Spleen (tissue), 11 donors: ENCODE results near the gene KISS1R. TPM values are rescaled to one million over a fixed set of nuclear protein-coding genes. Genes with fewer than 3 reads are reported as not detected.

Source experiments
- DNase-seq: peaks from one replicate; pipeline ENCODE4 v3.0.0-alpha.2; 2020
- H3K27ac ChIP-seq, 8 donors: fragments of 200-600 bp; sonication (generic) in 7 of 8; 1 replicate in 4 of 8; 2 replicates in 4 of 8; pipeline versions ENCODE4 v1.5.0 to v1.8.0; 2016 to 2021; ENCODE audit warnings: inconsistent platforms in 4 of 8, mild to moderate bottlenecking in 4 of 8, moderate library complexity in 1 of 8
- H3K27me3 ChIP-seq, 7 donors: fragments of 200-600 bp; sonication (generic) in 6 of 7; replicated peaks in 1 of 7; 1 replicate in 4 of 7; 2 replicates in 3 of 7; pipeline versions ENCODE4 v1.5.0 to v1.8.0; 2016 to 2021; ENCODE audit warnings: inconsistent platforms in 3 of 7, mild to moderate bottlenecking in 1 of 7
- H3K36me3 ChIP-seq, 6 donors: fragments of 200-600 bp; sonication (generic) in 5 of 6; 1 replicate in 4 of 6; 2 replicates in 2 of 6; pipeline versions ENCODE4 v1.5.0 to v1.8.0; 2016 to 2021; ENCODE audit warnings: inconsistent platforms in 2 of 6
- H3K4me1 ChIP-seq, 6 donors: fragments of 200-600 bp; sonication (generic) in 5 of 6; 1 replicate in 3 of 6; 2 replicates in 3 of 6; pipeline versions ENCODE4 v1.5.0 to v1.8.0; 2016 to 2021; ENCODE audit warnings: inconsistent platforms in 3 of 6
- H3K4me3 ChIP-seq, 8 donors: fragments of 200-600 bp; sonication (generic) in 7 of 8; 1 replicate in 4 of 8; 2 replicates in 4 of 8; pipeline versions ENCODE4 v1.5.0 to v1.8.0; 2016 to 2021; ENCODE audit warnings: inconsistent platforms in 4 of 8, mild to moderate bottlenecking in 4 of 8, moderate library complexity in 2 of 8
- H3K9me3 ChIP-seq, 8 donors: fragments of 200-600 bp; sonication (generic) in 7 of 8; 1 replicate in 4 of 8; 2 replicates in 4 of 8; pipeline versions ENCODE4 v1.5.0 to v1.8.0; 2016 to 2021; ENCODE audit warnings: inconsistent platforms in 4 of 8
- POLR2A ChIP-seq, 3 donors: fragments of 450-650 bp; IDR thresholded peaks; one replicate each; pipeline ENCODE4 v1.5.1; 2017; ENCODE audit warnings: antibody characterized with exemption in 3 of 3, mild to moderate bottlenecking in 1 of 3
- POLR2AphosphoS5 ChIP-seq, 3 donors: sonication (generic); formaldehyde crosslinking; IDR thresholded peaks; one replicate each; pipeline ENCODE4 v1.5.1; 2017; ENCODE audit warnings: antibody characterized with exemption in 3 of 3
- WGBS, 5 donors: extraction: QIAGEN DNeasy Blood & Tissue Kit in 3 of 5; methylation state at CpG; one replicate each; pipeline versions ENCODE4 v1.1.5 to v1.1.7; 2013 to 2018; 5-methylcytosine and 5-hydroxymethylcytosine counted together
- intact Hi-C: fragments of 100-400 bp; cut with DNase I; formaldehyde crosslinking; loops from one replicate; pipeline ENCODE4 v1.15.0; 2023; ENCODE audit warnings: low total_unique reads
- polyA plus RNA-seq, 3 donors: library from polyadenylated mRNA; stranded (reverse); fragments of 200-250 nt; gene quantifications; one replicate each; pipeline ENCODE4 v1.2.1, GENCODE V29; 2013
- total RNA-seq, 7 donors: library from RNA; depleted of rRNA in 3 of 7; stranded (reverse); fragments of >200 nt in 3 of 7; fragmentation: NEBNext Ultra II Directional in 4 of 7; extraction: Animal tissue kit (Norgen Biotek cat#: 25700) in 4 of 7; gene quantifications; one replicate each; pipeline versions ENCODE4 v1.1.0 to v1.2.1, GENCODE V29; 2016 to 2021
- TF ChIP-seq, protein P1 (sequence below), 11 experiments: fragments of 200-600 bp in 7 of 11; fragments of 450-650 bp in 4 of 11; sonication (generic) in 4 of 11; IDR thresholded peaks in 8 of 11; conservative IDR thresholded peaks in 3 of 11; 1 replicate in 7 of 11; 2 replicates in 4 of 11; pipeline versions ENCODE4 v1.4.0 to v1.8.0; 2016 to 2021; ENCODE audit warnings: antibody characterized with exemption in 11 of 11, inconsistent platforms in 4 of 11, mild to moderate bottlenecking in 1 of 11
- donor health status: healthy with polysubstance abuse.
- donor health status: DM: no; HTN: no; CAD: no; lungs with moderate emphysema.
- donor health status: DM: no; HTN: no; CAD: no.
- donor health status: Bipolar disorder and iron deficiency.
- donor health status: healthy.
- donor health status: DM: no; HTN: no; CAD: no.
- donor health status: DM: yes; HTN: yes; CAD: no.

KISS1R gene
- total and polyA plus RNA-seq, 10 donors, result 0.22 to 0.50 (median 0.35) TPM; not detected in 2

DNA sequence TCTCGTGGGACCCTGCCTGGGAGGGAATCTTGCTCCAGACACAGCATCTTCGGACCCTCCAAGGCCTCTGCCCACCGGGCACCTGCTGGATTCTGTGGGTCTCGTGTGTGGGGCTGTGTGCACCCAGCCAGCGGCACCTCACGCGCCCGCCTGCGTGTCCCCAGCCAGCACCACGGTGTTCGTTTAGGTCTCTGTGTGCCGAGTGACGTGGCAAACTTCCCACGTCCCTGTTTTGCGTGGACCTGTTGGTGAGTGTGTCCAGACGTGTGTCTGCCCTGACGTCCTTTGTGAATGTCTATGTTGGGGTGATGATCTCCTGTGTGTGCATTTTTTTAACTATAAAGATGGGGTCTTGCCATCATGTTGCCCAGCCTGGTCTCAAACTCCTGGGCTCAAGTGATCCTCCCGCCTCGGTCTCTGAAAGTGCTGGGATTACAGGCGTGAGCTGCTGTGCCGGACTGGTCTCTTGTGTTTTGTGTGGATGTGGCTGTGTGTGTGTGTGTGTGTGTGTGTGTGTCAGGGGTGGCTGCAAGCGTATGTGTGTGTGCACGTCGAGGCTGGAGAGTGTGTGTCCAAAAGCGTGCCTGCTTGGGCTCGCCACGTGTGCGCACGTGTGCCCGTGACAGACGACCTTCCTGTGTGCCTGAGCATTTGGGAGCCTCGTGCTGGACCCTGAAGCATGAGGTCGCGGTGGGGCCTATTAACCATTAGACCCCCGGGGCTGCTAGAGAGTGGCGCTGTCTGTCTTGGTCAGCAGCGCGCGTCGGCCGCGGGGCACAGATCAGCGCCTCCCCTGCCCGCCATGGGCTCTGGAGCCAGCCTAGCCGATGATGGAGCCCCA lies 24.4 kb downstream of the KISS1R start:
- intact Hi-C loops, result no loop called here
- H3K9me3 ChIP-seq, result peaks cover 0 to 5% (median 0%) of the 10 kb centered on the region in 8 donors
- no peak for DNase-seq
- peaks cover 0 to 59% (median 0%) of the 10 kb centered on the region in 6 donors for H3K36me3 ChIP-seq
- H3K4me1 ChIP-seq, result peaks cover 11 to 85% (median 41%) of the 10 kb centered on the region in 6 donors
- WGBS, 5 donors, result 68 to 83% (median 74%) methylated on average over 16 to 45 of the region's 45 CpGs
- TF ChIP-seq, protein P1, sequence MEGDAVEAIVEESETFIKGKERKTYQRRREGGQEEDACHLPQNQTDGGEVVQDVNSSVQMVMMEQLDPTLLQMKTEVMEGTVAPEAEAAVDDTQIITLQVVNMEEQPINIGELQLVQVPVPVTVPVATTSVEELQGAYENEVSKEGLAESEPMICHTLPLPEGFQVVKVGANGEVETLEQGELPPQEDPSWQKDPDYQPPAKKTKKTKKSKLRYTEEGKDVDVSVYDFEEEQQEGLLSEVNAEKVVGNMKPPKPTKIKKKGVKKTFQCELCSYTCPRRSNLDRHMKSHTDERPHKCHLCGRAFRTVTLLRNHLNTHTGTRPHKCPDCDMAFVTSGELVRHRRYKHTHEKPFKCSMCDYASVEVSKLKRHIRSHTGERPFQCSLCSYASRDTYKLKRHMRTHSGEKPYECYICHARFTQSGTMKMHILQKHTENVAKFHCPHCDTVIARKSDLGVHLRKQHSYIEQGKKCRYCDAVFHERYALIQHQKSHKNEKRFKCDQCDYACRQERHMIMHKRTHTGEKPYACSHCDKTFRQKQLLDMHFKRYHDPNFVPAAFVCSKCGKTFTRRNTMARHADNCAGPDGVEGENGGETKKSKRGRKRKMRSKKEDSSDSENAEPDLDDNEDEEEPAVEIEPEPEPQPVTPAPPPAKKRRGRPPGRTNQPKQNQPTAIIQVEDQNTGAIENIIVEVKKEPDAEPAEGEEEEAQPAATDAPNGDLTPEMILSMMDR (IDR thresholded peaks at IDR 0.05 in 8 of 11, conservative IDR thresholded peaks at IDR 0.05 in 3 of 11), result no peak
- TF ChIP-seq POLR2AphosphoS5 (IDR thresholded peaks at IDR 0.05), result no peak
- TF ChIP-seq POLR2A (IDR thresholded peaks at IDR 0.05), result no peak
- peak overlapping the region; percentile 22 to 71 (median 38) for H3K4me3 ChIP-seq
- no peaks in the 10 kb centered on the region for H3K27me3 ChIP-seq
- H3K27ac ChIP-seq, result peak overlapping the region in 7 of 8 donors; percentile 16 to 86 (median 78)

DNA sequence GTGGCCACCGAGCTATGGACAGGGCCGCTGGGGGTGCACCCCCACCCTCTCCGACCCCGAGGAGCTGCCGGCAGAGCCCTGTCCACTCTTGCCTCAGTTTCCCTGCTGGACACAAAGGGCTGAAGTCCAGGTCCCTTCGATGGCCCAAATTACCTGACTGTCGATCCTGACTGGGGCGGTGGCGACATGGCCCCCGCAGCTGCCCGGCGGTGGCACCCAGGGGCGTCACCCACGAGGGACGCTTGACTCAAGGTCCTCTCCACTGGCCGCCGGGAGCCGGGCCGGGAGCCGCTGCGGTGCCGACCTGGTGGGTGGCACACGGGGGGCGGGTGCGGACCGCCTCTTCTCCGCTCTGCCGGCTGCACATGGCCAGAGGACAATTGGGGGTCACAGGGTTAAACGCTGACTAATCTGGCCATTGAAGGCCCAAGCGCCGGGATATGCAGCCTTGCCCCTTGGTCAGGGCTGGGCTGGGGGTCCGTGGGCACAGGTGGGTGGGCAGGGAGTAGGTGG lies 25.1 kb downstream of the KISS1R start:
- Histone ChIP-seq H3K27me3 (no peaks in the 10 kb centered on the region), H3K4me3 (no peak overlapping the region), H3K9me3 (peaks cover 0 to 5% (median 0%) of the 10 kb centered on the region in 8 donors), H3K4me1 (peaks cover 11 to 85% (median 44%) of the 10 kb centered on the region in 6 donors), H3K27ac (no peak overlapping the region), H3K36me3 (peaks cover 0 to 54% (median 0%) of the 10 kb centered on the region in 6 donors)
- intact Hi-C loops, result no loop called here
- WGBS, 5 donors, result 69 to 91% (median 90%) methylated on average over 8 to 32 of the region's 32 CpGs
- no peak for DNase-seq
- TF ChIP-seq POLR2A (IDR thresholded peaks at IDR 0.05), result no peak
- no peak for TF ChIP-seq POLR2AphosphoS5 (IDR thresholded peaks at IDR 0.05)
- TF ChIP-seq, protein P1 (IDR thresholded peaks at IDR 0.05 in 8 of 11, conservative IDR thresholded peaks at IDR 0.05 in 3 of 11), result no peak

DNA sequence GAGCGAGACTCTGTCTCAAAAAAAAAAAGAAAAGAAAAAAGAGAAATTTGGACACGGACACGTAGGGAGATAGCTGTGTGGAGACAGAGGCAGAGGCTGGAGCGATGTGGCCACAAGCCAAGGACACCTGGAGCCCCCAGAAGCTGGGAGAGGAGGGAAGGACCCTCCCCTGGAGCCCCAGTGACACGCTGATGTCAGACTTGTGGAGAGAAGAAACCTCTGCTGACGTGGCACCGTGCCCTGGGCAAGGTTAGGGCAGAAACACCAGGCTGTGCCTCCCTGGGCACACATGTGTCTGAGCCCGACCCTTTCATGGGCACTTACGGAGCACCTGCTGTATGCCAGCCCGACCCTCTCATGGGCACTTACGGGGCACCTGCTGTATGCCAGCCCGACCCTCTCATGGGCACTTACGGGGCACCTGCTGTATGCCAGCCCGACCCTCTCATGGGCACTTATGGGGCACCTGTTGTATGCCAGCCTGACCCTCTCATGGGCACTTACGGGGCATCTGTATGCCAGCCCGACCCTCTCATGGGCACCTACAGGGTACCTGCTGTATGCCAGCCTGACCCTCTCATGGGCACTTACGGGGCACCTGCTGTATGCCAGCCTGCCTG lies 26.5 kb downstream of the KISS1R start:
- DNase-seq, result no peak
- intact Hi-C loops, result no loop called here
- peaks cover 0 to 53% (median 0%) of the 10 kb centered on the region in 6 donors for H3K36me3 ChIP-seq
- peaks cover 0 to 5% (median 0%) of the 10 kb centered on the region in 8 donors for H3K9me3 ChIP-seq
- no peaks in the 10 kb centered on the region for H3K27me3 ChIP-seq
- H3K27ac ChIP-seq, result no peak overlapping the region
- H3K4me1 ChIP-seq, result peaks cover 11 to 86% (median 56%) of the 10 kb centered on the region in 6 donors
- TF ChIP-seq, protein P1 (IDR thresholded peaks at IDR 0.05 in 8 of 11, conservative IDR thresholded peaks at IDR 0.05 in 3 of 11), result no peak
- no peak for TF ChIP-seq POLR2AphosphoS5 (IDR thresholded peaks at IDR 0.05)
- TF ChIP-seq POLR2A (IDR thresholded peaks at IDR 0.05), result no peak
- WGBS, 5 donors, result 93 to 98% (median 97%) methylated on average over 8 to 17 of the region's 17 CpGs
- H3K4me3 ChIP-seq, result no peak overlapping the region
